ENCODE data around the gene RAB3IL1.

RAB3IL1 gene

GRCh38 chr11:61918251-61918937, 1.0 kb upstream of the RAB3IL1 start:
- DNase-seq, result no peak

GRCh38 chr11:61916737-61917333, 531 bp downstream of the RAB3IL1 start:
- DNase-seq, result no peak

GRCh38 chr11:61914471-61915171, 2.7 kb downstream of the RAB3IL1 start:
- DNase-seq, result no peak

- DNase-seq, result no peak
Observed at GRCh38 chr11:61913699-61914395, 3.5 kb downstream of the RAB3IL1 start.

GRCh38 chr11:61912991-61913698, 4.2 kb downstream of the RAB3IL1 start:
- DNase-seq, result no peak

- no peak for DNase-seq
Observed at GRCh38 chr11:61912530-61912898, 4.9 kb downstream of the RAB3IL1 start.

- DNase-seq, result no peak
Observed at GRCh38 chr11:61911701-61912529, 5.5 kb downstream of the RAB3IL1 start.

GRCh38 chr11:61911128-61911700, 6.2 kb downstream of the RAB3IL1 start:
- no peak for DNase-seq

GRCh38 chr11:61910187-61911127, 6.9 kb downstream of the RAB3IL1 start:
- no peak for DNase-seq

- no peak for DNase-seq
Observed at GRCh38 chr11:61908730-61909316, 8.5 kb downstream of the RAB3IL1 start.

GRCh38 chr11:61907871-61908729, 9.3 kb downstream of the RAB3IL1 start:
- DNase-seq, result no peak

- no peak for DNase-seq
Observed at GRCh38 chr11:61907282-61907681, 10.1 kb downstream of the RAB3IL1 start.

GRCh38 chr11:61906522-61906909, 10.8 kb downstream of the RAB3IL1 start:
- no peak for DNase-seq

- no peak for DNase-seq
Observed at GRCh38 chr11:61905801-61906521, 11.4 kb downstream of the RAB3IL1 start.

GRCh38 chr11:61905067-61905696, 12.2 kb downstream of the RAB3IL1 start:
- no peak for DNase-seq

- no peak for DNase-seq
Observed at GRCh38 chr11:61904539-61905048, 12.8 kb downstream of the RAB3IL1 start.

GRCh38 chr11:61903845-61904244, 13.5 kb downstream of the RAB3IL1 start:
- no peak for DNase-seq

- no peak for DNase-seq
Observed at GRCh38 chr11:61902313-61902712, 15.1 kb downstream of the RAB3IL1 start.
